ENCODE results near the gene ARHGEF7. TPM values are rescaled to one million over a fixed set of nuclear protein-coding genes. Genes with fewer than 3 reads are reported as not detected.

The ARHGEF7 gene
- total RNA-seq, 2 donors from 2014 or later, result 55.1 to 64.4 TPM

- H3K4me1 Mint-ChIP-seq (ENCODE audit: low read depth), result no peaks in the 10 kb centered on the region
- H3K27me3 Mint-ChIP-seq (ENCODE audit: low read depth), result no peaks in the 10 kb centered on the region
- no peaks in the 10 kb centered on the region for H3K36me3 Mint-ChIP-seq (ENCODE audit: insufficient read depth in 2 of 2)
- DNase-seq, result no peak
- H3K9me3 Mint-ChIP-seq, result no peaks in the 10 kb centered on the region
- ATAC-seq (replicated peaks in 1 of 2), result no peak
- H3K4me3 Mint-ChIP-seq, result no peak overlapping the region
- no peak overlapping the region for H3K27ac Mint-ChIP-seq
These were observed 203.3 kb downstream of the ARHGEF7 start for GRCh38 chr13:111318386-111318785.

- Mint-ChIP-seq H3K4me1 (ENCODE audit: low read depth) (no peaks in the 10 kb centered on the region), H3K36me3 (ENCODE audit: insufficient read depth in 2 of 2) (no peaks in the 10 kb centered on the region), H3K27me3 (ENCODE audit: low read depth) (no peaks in the 10 kb centered on the region), H3K27ac (no peak overlapping the region), H3K9me3 (no peaks in the 10 kb centered on the region), H3K4me3 (no peak overlapping the region)
- DNase-seq, result no peak
- ATAC-seq (replicated peaks in 1 of 2), result no peak
These were observed 204.4 kb downstream of the ARHGEF7 start for GRCh38 chr13:111319521-111319920.

GRCh38 chr13:111319998-111320911 lies 205.1 kb downstream of the ARHGEF7 start, which contains the start of gene TEX29:
Gene TEX29 (plus strand): TSS chr13:111320642. CDS start chr13:111320891, 249 bp downstream.
- no peak within 1 kb of the TSS for H3K27ac Mint-ChIP-seq
- no peaks in the 10 kb centered on the region for H3K9me3 Mint-ChIP-seq
- no peak within 1 kb of the TSS for H3K4me3 Mint-ChIP-seq
- ATAC-seq (replicated peaks in 1 of 2) (no peak), DNase-seq (no peak)
- H3K4me1 Mint-ChIP-seq (ENCODE audit: low read depth), result no peaks in the 10 kb centered on the region
- no peaks in the 10 kb centered on the region for H3K27me3 Mint-ChIP-seq (ENCODE audit: low read depth)
- no peaks in the 10 kb centered on the region for H3K36me3 Mint-ChIP-seq (ENCODE audit: insufficient read depth in 2 of 2)

GRCh38 chr13:111322001-111322915 lies 207.1 kb downstream of the ARHGEF7 start:
- Mint-ChIP-seq H3K27me3 (ENCODE audit: low read depth) (no peaks in the 10 kb centered on the region), H3K4me1 (ENCODE audit: low read depth) (no peaks in the 10 kb centered on the region), H3K9me3 (no peaks in the 10 kb centered on the region), H3K36me3 (ENCODE audit: insufficient read depth in 2 of 2) (no peaks in the 10 kb centered on the region), H3K27ac (no peak overlapping the region), H3K4me3 (no peak overlapping the region)
- no peak for DNase-seq
- ATAC-seq (replicated peaks in 1 of 2), result no peak

GRCh38 chr13:111322916-111323331 lies 207.8 kb downstream of the ARHGEF7 start:
- H3K36me3 Mint-ChIP-seq (ENCODE audit: insufficient read depth in 2 of 2), result no peaks in the 10 kb centered on the region
- H3K9me3 Mint-ChIP-seq, result no peaks in the 10 kb centered on the region
- no peak overlapping the region for H3K4me3 Mint-ChIP-seq
- H3K4me1 Mint-ChIP-seq (ENCODE audit: low read depth), result no peaks in the 10 kb centered on the region
- H3K27ac Mint-ChIP-seq, result no peak overlapping the region
- DNase-seq (no peak), ATAC-seq (replicated peaks in 1 of 2) (no peak)
- H3K27me3 Mint-ChIP-seq (ENCODE audit: low read depth), result no peaks in the 10 kb centered on the region

GRCh38 chr13:111323549-111323948 lies 208.4 kb downstream of the ARHGEF7 start:
- Mint-ChIP-seq H3K9me3 (no peaks in the 10 kb centered on the region), H3K36me3 (ENCODE audit: insufficient read depth in 2 of 2) (no peaks in the 10 kb centered on the region), H3K4me1 (ENCODE audit: low read depth) (no peaks in the 10 kb centered on the region), H3K27ac (no peak overlapping the region), H3K4me3 (peak overlapping the region; percentile 13 to 27), H3K27me3 (ENCODE audit: low read depth) (no peaks in the 10 kb centered on the region)
- DNase-seq, result no peak
- ATAC-seq (replicated peaks in 1 of 2), result no peak

- Mint-ChIP-seq H3K9me3 (no peaks in the 10 kb centered on the region), H3K4me3 (peak overlapping the region; percentile 13 to 27), H3K27ac (no peak overlapping the region), H3K4me1 (ENCODE audit: low read depth) (no peaks in the 10 kb centered on the region), H3K36me3 (ENCODE audit: insufficient read depth in 2 of 2) (no peaks in the 10 kb centered on the region), H3K27me3 (ENCODE audit: low read depth) (no peaks in the 10 kb centered on the region)
- DNase-seq (no peak), ATAC-seq (replicated peaks in 1 of 2) (no peak)
These were observed 209.0 kb downstream of the ARHGEF7 start for GRCh38 chr13:111323950-111324651.

- no peaks in the 10 kb centered on the region for H3K27me3 Mint-ChIP-seq (ENCODE audit: low read depth)
- no peak overlapping the region for H3K4me3 Mint-ChIP-seq
- no peak overlapping the region for H3K27ac Mint-ChIP-seq
- ATAC-seq (replicated peaks in 1 of 2), result no peak
- H3K9me3 Mint-ChIP-seq, result no peaks in the 10 kb centered on the region
- no peaks in the 10 kb centered on the region for H3K36me3 Mint-ChIP-seq (ENCODE audit: insufficient read depth in 2 of 2)
- no peaks in the 10 kb centered on the region for H3K4me1 Mint-ChIP-seq (ENCODE audit: low read depth)
- no peak for DNase-seq
These were observed 209.6 kb downstream of the ARHGEF7 start for GRCh38 chr13:111324736-111325135.

- no peak for DNase-seq
- no peak overlapping the region for H3K27ac Mint-ChIP-seq
- no peaks in the 10 kb centered on the region for H3K9me3 Mint-ChIP-seq
- no peaks in the 10 kb centered on the region for H3K4me1 Mint-ChIP-seq (ENCODE audit: low read depth)
- no peak for ATAC-seq (replicated peaks in 1 of 2)
- H3K4me3 Mint-ChIP-seq, result no peak overlapping the region
- H3K36me3 Mint-ChIP-seq (ENCODE audit: insufficient read depth in 2 of 2), result peaks cover 0 to 2% of the 10 kb centered on the region in 2 donors
- no peaks in the 10 kb centered on the region for H3K27me3 Mint-ChIP-seq (ENCODE audit: low read depth)
These were observed 210.2 kb downstream of the ARHGEF7 start for GRCh38 chr13:111325146-111325890.

- Mint-ChIP-seq H3K9me3 (no peaks in the 10 kb centered on the region), H3K36me3 (ENCODE audit: insufficient read depth in 2 of 2) (peaks cover 0 to 2% of the 10 kb centered on the region in 2 donors), H3K4me3 (no peak overlapping the region), H3K4me1 (ENCODE audit: low read depth) (no peaks in the 10 kb centered on the region), H3K27ac (peak overlapping the region; percentile 28), H3K27me3 (ENCODE audit: low read depth) (no peaks in the 10 kb centered on the region)
- no peak for DNase-seq
- no peak for ATAC-seq (replicated peaks in 1 of 2)
These were observed 211.0 kb downstream of the ARHGEF7 start for GRCh38 chr13:111325941-111326620.

GRCh38 chr13:111326621-111326965 lies 211.5 kb downstream of the ARHGEF7 start:
- ATAC-seq (replicated peaks in 1 of 2) (no peak), DNase-seq (no peak)
- Mint-ChIP-seq H3K4me3 (no peak overlapping the region), H3K36me3 (ENCODE audit: insufficient read depth in 2 of 2) (peaks cover 0 to 2% of the 10 kb centered on the region in 2 donors), H3K27ac (peak overlapping the region; percentile 28), H3K9me3 (no peaks in the 10 kb centered on the region), H3K4me1 (ENCODE audit: low read depth) (no peaks in the 10 kb centered on the region), H3K27me3 (ENCODE audit: low read depth) (no peaks in the 10 kb centered on the region)
